ENCODE data around the gene AKR1B15.

- TF ChIP-seq CTCF (IDR thresholded peaks at IDR 0.05) = no peak
- no peak for TF ChIP-seq POLR2A (IDR thresholded peaks at IDR 0.05)
These were observed 73.5 kb downstream of the AKR1B15 start for GRCh38 chr7:134622303-134622995.

All from lower leg skin (tissue), 3 donors.